Ascending aorta (tissue), 2 donors: ENCODE data around the gene KRTAP8-1. TPM values are rescaled to one million over a fixed set of nuclear protein-coding genes. Genes with fewer than 3 reads are reported as not detected.

Experiments used
- DNase-seq, 2 donors: peaks; one replicate each; pipeline ENCODE4 v3.0.0-alpha.2; 2019; ENCODE audit warnings: low spot score in 2 of 2
- H3K27ac ChIP-seq, 2 donors: fragments of 200-600 bp; sonication (generic); one replicate each; pipeline ENCODE4 v1.5.1; 2016 to 2017; ENCODE audit warnings: mild to moderate bottlenecking in 1 of 2
- H3K27me3 ChIP-seq: fragments of 200-600 bp; sonication (generic); one replicate; pipeline ENCODE4 v1.5.1; 2017
- H3K36me3 ChIP-seq, 2 donors: fragments of 200-600 bp; sonication (generic); one replicate each; pipeline ENCODE4 v1.5.1; 2016
- H3K4me1 ChIP-seq, 2 donors: fragments of 200-600 bp; sonication (generic); one replicate each; pipeline ENCODE4 v1.5.1; 2016 to 2017; ENCODE audit warnings: mild to moderate bottlenecking in 1 of 2
- H3K4me3 ChIP-seq, 2 donors: fragments of 200-600 bp; sonication (generic); one replicate each; pipeline ENCODE4 v1.5.1; 2016 to 2017; ENCODE audit warnings: mild to moderate bottlenecking in 1 of 2
- H3K9me3 ChIP-seq, 2 donors: fragments of 200-600 bp; sonication (generic); one replicate each; pipeline ENCODE4 v1.5.1; 2016
- intact Hi-C: fragments of 100-400 bp; cut with DNase I; formaldehyde crosslinking; loops from one replicate; pipeline ENCODE4 v1.15.1; 2023
- total RNA-seq: library from RNA; depleted of rRNA; stranded (reverse); fragments of >200 nt; gene quantifications from one replicate; pipeline ENCODE4 v1.1.0, GENCODE V29; 2016
- TF ChIP-seq, protein P1 (sequence below), 3 experiments: fragments of 200-600 bp in 2 of 3; fragments of 450-650 bp in 1 of 3; sonication (generic) in 2 of 3; IDR thresholded peaks; one replicate each; pipeline ENCODE4 v1.5.1; 2016 to 2019; ENCODE audit warnings: antibody characterized with exemption in 3 of 3, mild to moderate bottlenecking in 1 of 3, moderate library complexity in 1 of 3

Gene KRTAP8-1
- total RNA-seq, 1 donor from 2014 or later: not detected

DNA sequence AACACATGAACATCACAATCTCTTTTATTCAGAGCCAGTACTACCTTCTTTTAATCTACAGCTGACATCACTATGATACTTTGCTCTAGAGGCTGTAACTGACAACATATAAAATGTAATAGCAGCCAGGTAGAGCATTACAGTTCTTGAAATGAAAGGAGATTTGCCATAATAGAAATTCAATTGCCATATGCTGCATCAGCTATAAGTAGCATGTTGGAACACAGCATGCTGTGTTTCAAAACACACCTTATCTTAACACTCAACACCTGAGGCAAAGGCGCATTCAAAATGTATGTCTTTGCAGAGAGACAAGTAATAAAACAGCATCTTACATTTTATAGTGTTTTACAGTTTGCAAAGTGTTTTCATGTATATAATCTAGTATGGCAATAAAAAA, 33.8 kb downstream of the KRTAP8-1 start:
- no peaks in the 10 kb centered on the region for H3K27me3 ChIP-seq
- no peak for DNase-seq
- intact Hi-C loops: no loop called here
- H3K4me1 ChIP-seq: no peaks in the 10 kb centered on the region
- H3K36me3 ChIP-seq: no peaks in the 10 kb centered on the region
- TF ChIP-seq, protein P1, sequence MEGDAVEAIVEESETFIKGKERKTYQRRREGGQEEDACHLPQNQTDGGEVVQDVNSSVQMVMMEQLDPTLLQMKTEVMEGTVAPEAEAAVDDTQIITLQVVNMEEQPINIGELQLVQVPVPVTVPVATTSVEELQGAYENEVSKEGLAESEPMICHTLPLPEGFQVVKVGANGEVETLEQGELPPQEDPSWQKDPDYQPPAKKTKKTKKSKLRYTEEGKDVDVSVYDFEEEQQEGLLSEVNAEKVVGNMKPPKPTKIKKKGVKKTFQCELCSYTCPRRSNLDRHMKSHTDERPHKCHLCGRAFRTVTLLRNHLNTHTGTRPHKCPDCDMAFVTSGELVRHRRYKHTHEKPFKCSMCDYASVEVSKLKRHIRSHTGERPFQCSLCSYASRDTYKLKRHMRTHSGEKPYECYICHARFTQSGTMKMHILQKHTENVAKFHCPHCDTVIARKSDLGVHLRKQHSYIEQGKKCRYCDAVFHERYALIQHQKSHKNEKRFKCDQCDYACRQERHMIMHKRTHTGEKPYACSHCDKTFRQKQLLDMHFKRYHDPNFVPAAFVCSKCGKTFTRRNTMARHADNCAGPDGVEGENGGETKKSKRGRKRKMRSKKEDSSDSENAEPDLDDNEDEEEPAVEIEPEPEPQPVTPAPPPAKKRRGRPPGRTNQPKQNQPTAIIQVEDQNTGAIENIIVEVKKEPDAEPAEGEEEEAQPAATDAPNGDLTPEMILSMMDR (IDR thresholded peaks at IDR 0.05): no peak
- H3K4me3 ChIP-seq: no peak overlapping the region
- no peak overlapping the region for H3K27ac ChIP-seq
- no peaks in the 10 kb centered on the region for H3K9me3 ChIP-seq

GRCh38 chr21:30769724-30770431, 43.2 kb downstream of the KRTAP8-1 start:
- Histone ChIP-seq H3K9me3 (no peaks in the 10 kb centered on the region), H3K27me3 (no peaks in the 10 kb centered on the region), H3K4me3 (no peak overlapping the region), H3K4me1 (no peaks in the 10 kb centered on the region), H3K36me3 (no peaks in the 10 kb centered on the region), H3K27ac (no peak overlapping the region)
- intact Hi-C loops: no loop called here
- TF ChIP-seq, protein P1 (IDR thresholded peaks at IDR 0.05): no peak
- DNase-seq: no peak

Other genes with a start within 250 kb of the KRTAP8-1 start
- gene KRTAP22-2, start 222.9 kb downstream of the KRTAP8-1 start, total RNA-seq: not detected
- not detected for gene KRTAP6-3, start 220.8 kb downstream of the KRTAP8-1 start, total RNA-seq
- gene KRTAP6-2, start 214.4 kb downstream of the KRTAP8-1 start, total RNA-seq: not detected
- not detected for gene KRTAP22-1, start 212.2 kb downstream of the KRTAP8-1 start, total RNA-seq
- gene KRTAP6-1, start 199.3 kb downstream of the KRTAP8-1 start, total RNA-seq: not detected
- gene KRTAP20-1, start 196.8 kb downstream of the KRTAP8-1 start, total RNA-seq: not detected
- not detected for gene KRTAP20-4, start 192.6 kb downstream of the KRTAP8-1 start, total RNA-seq
- gene KRTAP20-2, start 178.1 kb downstream of the KRTAP8-1 start, total RNA-seq: not detected
- gene KRTAP20-3, start 170.4 kb downstream of the KRTAP8-1 start, total RNA-seq: not detected
- not detected for gene KRTAP21-3, start 94.5 kb downstream of the KRTAP8-1 start, total RNA-seq
- gene KRTAP21-2, start 66.0 kb downstream of the KRTAP8-1 start, total RNA-seq: not detected
- gene KRTAP21-1, start 57.8 kb downstream of the KRTAP8-1 start, total RNA-seq: not detected
- gene KRTAP7-1, start 16.5 kb upstream of the KRTAP8-1 start, total RNA-seq: not detected
- gene KRTAP11-1, start 68.3 kb upstream of the KRTAP8-1 start, total RNA-seq: not detected
- gene KRTAP19-8, start 225.2 kb upstream of the KRTAP8-1 start, total RNA-seq: not detected